Cardiac fibroblast (primary cell): ENCODE measurements around the gene ZNF556.
"Not testable (repeated sequence)": the region's sequence is repeated elsewhere in the genome, so short reads cannot be mapped to it uniquely, and the experiment has no call there.

ENCODE experiments used
- DNase-seq, 2 donors: peaks; one replicate each; pipeline versions ENCODE4 v3.0.0 to v3.0.0-alpha.2; 2010; ENCODE audit warnings: low read depth in 2 of 2
- H3K4me3 ChIP-seq, 2 donors: replicated peaks in 1 of 2; 1 replicate in 1 of 2; 2 replicates in 1 of 2; pipeline ENCODE4 v1.5.1; 2011; ENCODE audit warnings: low read depth in 2 of 2, low read length in 2 of 2, mild to moderate bottlenecking in 2 of 2, moderate library complexity in 1 of 2
- CTCF ChIP-seq: IDR thresholded peaks from one replicate; pipeline ENCODE4 v1.5.1; 2011; ENCODE audit warnings: low read depth, mild to moderate bottlenecking, low read length, inconsistent platforms

Gene ZNF556

GRCh38 chr19:2888731-2889224 lies 21.6 kb downstream of the ZNF556 start:
- no peak overlapping the region for H3K4me3 ChIP-seq
- DNase-seq = no peak
- no peak for TF ChIP-seq CTCF

GRCh38 chr19:2890531-2890930 lies 23.4 kb downstream of the ZNF556 start:
- not testable (repeated sequence) for DNase-seq

GRCh38 chr19:2896694-2897093 lies 29.6 kb downstream of the ZNF556 start:
- H3K4me3 ChIP-seq = no peak overlapping the region
- DNase-seq = no peak
- TF ChIP-seq CTCF = no peak

More at GRCh38 chr19:2890531-2890930, 23.4 kb downstream of the ZNF556 start:
- H3K4me3 ChIP-seq = not testable (repeated sequence)

- peak; percentile 99 to 100 for DNase-seq
- TF ChIP-seq CTCF = no peak
- H3K4me3 ChIP-seq = peak within 1 kb of the TSS; percentile 88 to 96
These were observed 33.4 kb downstream of the ZNF556 start, which contains the start of gene ZNF57 for GRCh38 chr19:2900296-2901252. ZNF57 (plus strand) TSS chr19:2900928; CDS start chr19:2901046, 118 bp downstream.

- no peak for DNase-seq
- no peak for TF ChIP-seq CTCF
- H3K4me3 ChIP-seq = no peak overlapping the region
These were observed 35.6 kb downstream of the ZNF556 start for GRCh38 chr19:2902590-2903218.

GRCh38 chr19:2903326-2903725 lies 36.2 kb downstream of the ZNF556 start:
- not testable (repeated sequence) for H3K4me3 ChIP-seq, DNase-seq

GRCh38 chr19:2905918-2906519 lies 38.9 kb downstream of the ZNF556 start:
- no peak for DNase-seq
- no peak for TF ChIP-seq CTCF
- no peak overlapping the region for H3K4me3 ChIP-seq
